ENCODE measurements around the gene SPIC. TPM values are rescaled to one million over a fixed set of nuclear protein-coding genes. Genes with fewer than 3 reads are reported as not detected.
A peak's percentile ranks its signal among the peaks of the same experiment; 100 is the strongest.

Gene SPIC
- total and polyA plus RNA-seq, 2 of the 13 experiments (the other 11 are each of a cell fraction or from before 2014, with no cell fraction given): not detected

DNA sequence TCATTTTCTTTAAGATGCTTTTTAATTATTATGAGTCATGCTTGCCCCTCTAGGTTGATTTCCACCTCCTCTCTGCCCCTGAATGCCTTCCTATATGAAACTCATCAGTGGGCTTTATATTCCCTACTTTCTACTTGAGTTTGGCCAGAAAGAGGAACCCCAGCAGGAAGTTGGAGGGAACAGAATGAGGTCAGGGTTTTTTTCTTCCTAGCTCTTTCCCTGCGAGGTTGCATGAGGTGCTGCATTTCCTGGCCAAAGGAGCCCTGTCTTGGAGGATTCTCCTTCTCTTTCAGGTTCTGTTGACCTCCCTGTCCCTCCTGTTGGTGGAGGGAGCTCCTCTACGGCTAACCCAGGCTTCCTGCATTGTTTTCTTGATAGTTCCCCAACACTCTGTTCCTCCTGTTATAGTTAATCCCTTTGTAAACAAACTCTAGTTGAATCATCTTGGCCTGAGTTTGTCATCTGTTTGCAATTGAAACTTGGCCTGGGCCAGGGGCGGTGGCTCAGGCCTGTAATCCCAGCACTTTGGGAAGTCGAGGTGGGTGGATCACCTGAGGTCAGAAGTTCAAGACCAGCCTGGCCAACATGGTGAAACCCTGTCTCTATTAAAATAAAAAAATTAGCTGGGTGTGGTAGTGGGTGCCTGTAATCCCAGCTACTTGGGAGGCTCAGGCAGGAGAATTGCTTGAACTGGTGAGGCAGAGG, 15.3 kb upstream of the SPIC start (continued):
- TF ChIP-seq, protein P1, sequence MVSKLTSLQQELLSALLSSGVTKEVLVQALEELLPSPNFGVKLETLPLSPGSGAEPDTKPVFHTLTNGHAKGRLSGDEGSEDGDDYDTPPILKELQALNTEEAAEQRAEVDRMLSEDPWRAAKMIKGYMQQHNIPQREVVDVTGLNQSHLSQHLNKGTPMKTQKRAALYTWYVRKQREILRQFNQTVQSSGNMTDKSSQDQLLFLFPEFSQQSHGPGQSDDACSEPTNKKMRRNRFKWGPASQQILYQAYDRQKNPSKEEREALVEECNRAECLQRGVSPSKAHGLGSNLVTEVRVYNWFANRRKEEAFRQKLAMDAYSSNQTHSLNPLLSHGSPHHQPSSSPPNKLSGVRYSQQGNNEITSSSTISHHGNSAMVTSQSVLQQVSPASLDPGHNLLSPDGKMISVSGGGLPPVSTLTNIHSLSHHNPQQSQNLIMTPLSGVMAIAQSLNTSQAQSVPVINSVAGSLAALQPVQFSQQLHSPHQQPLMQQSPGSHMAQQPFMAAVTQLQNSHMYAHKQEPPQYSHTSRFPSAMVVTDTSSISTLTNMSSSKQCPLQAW (CRISPR knock-in tag; IDR thresholded peaks at IDR 0.05): peak; percentile 63; the same call in 1 of the 2 replicates
- TF ChIP-seq GATAD2A (CRISPR knock-in tag; IDR thresholded peaks at IDR 0.05) (peak; percentile 71), ELF3 (CRISPR knock-in tag; IDR thresholded peaks at IDR 0.05) (peak; percentile 64; the same call in 1 of the 2 replicates), KAT8 (CRISPR knock-in tag; IDR thresholded peaks at IDR 0.05) (0 out of 2 replicates have a peak, but pooled peaks have one; percentile 19), HDAC2 (CRISPR knock-in tag; IDR thresholded peaks at IDR 0.05) (peak; percentile 28; the same call in 1 of the 2 replicates)

- H2AFZ ChIP-seq (ENCODE audit: low read length): no peak overlapping the region
- no peak for TF ChIP-seq RXRA (CRISPR knock-in tag; IDR thresholded peaks at IDR 0.05)
- TF ChIP-seq ZNF251 (CRISPR knock-in tag; IDR thresholded peaks at IDR 0.05): no peak
- no peak for TF ChIP-seq ZSCAN29 (CRISPR knock-in tag; conservative IDR thresholded peaks at IDR 0.05)
- TF ChIP-seq ZNF276 (CRISPR knock-in tag; IDR thresholded peaks at IDR 0.05; ENCODE audit: low read depth): no peak
- no peak for TF ChIP-seq MXD1 (CRISPR knock-in tag; IDR thresholded peaks at IDR 0.05)
- TF ChIP-seq ATRX (CRISPR knock-in tag; IDR thresholded peaks at IDR 0.05; ENCODE audit: borderline replicate concordance): no peak
- TF ChIP-seq ZFP36 (IDR thresholded peaks at IDR 0.05; ENCODE audit: borderline replicate concordance, low read depth, low read length, partially characterized antibody): no peak
- TF ChIP-seq ZNF580 (CRISPR knock-in tag; IDR thresholded peaks at IDR 0.05; ENCODE audit: borderline replicate concordance, low read depth): no peak
- TF ChIP-seq ZNF10 (CRISPR knock-in tag; IDR thresholded peaks at IDR 0.05; ENCODE audit: borderline replicate concordance, low read depth): no peak
- ChIA-PET CTCF (ENCODE audit: low intra/inter-chr PET ratio, low total read pairs) (no interaction called here), POLR2A (no interaction called here)
- no peaks in the 10 kb centered on the region for H3K36me3 ChIP-seq (replicated peaks in 1 of 2; ENCODE audit: control insufficient read depth in 1 of 2, insufficient read depth in 2 of 2, low read length in 2 of 2)
- H3K4me1 ChIP-seq (ENCODE audit: insufficient read depth, low read length): no peaks in the 10 kb centered on the region
- intact Hi-C loops (cut with micrococcal nuclease; ENCODE audit: unreplicated experiment): no loop called here
- in situ Hi-C loops (cut with HindIII; ENCODE audit: extremely low pct_ligation_motif_present, low pct_unique_long_range_greater_than_20kb): no loop called here
- no peak overlapping the region for H3K4me3 ChIP-seq (replicated peaks in 1 of 3; ENCODE audit: insufficient read depth in 1 of 3, low read depth in 2 of 3, low read length in 3 of 3)
- no peak overlapping the region for H3K4me2 ChIP-seq (ENCODE audit: low read depth, low read length)
- WGBS (ENCODE audit: low lambda C conversion rate): 52% methylated on average over 2 of the region's 2 CpGs
- no peaks in the 10 kb centered on the region for H4K20me1 ChIP-seq (ENCODE audit: insufficient read depth, low read length)
- H3K79me2 ChIP-seq (ENCODE audit: insufficient read depth, low read length): no peaks in the 10 kb centered on the region
- no peak overlapping the region for H3K27ac ChIP-seq (ENCODE audit: extremely low read length, insufficient read depth, low read length)
- peaks cover 0 to 8% of the 10 kb centered on the region in 2 experiments; a peak in 1 of 5 replicates for H3K27me3 ChIP-seq (ENCODE audit: control insufficient read depth in 1 of 2, insufficient read depth in 2 of 2, low read length in 2 of 2)
- ATAC-seq (no peak), FAIRE-seq (no peak), DNase-seq (ENCODE audit: low spot score) (no peak)
- no peak overlapping the region for H3K9ac ChIP-seq (ENCODE audit: insufficient read depth, low read depth, low read length)
- BruUV-seq (replicated peaks): no TSS peak
- H3K9me3 ChIP-seq (ENCODE audit: low read length): no peaks in the 10 kb centered on the region
Measured at GRCh38 chr12:101468948-101469347, 6.2 kb upstream of the SPIC start.

Data from HepG2 (cell line).